GM23338 (cell line): ENCODE measurements around the gene CASK.

Experiments
- CREB1 ChIP-seq: fragments of 250-450 bp; sonication (Bioruptor Pico); IDR thresholded peaks from 2 replicates; pipeline ENCODE4 v1.5.0; 2020; ENCODE audit warnings: low read depth, mild to moderate bottlenecking, moderate library complexity
- EZH2 ChIP-seq: fragments of 200-600 bp; sonication (generic); IDR thresholded peaks from one replicate; pipeline ENCODE4 v1.8.0; 2017; ENCODE audit warnings: antibody characterized with exemption, mild to moderate bottlenecking, low read depth; ENCODE audit not compliant: unreplicated experiment
- EZH2phosphoT487 ChIP-seq: fragments of 200-600 bp; sonication (generic); IDR thresholded peaks from one replicate; pipeline ENCODE4 v1.8.1; 2018; ENCODE audit warnings: antibody characterized with exemption; ENCODE audit not compliant: unreplicated experiment
- JUNB ChIP-seq: IDR thresholded peaks from one replicate; pipeline ENCODE4 v1.6.1; 2016; ENCODE audit warnings: antibody characterized with exemption; ENCODE audit not compliant: unreplicated experiment
- NANOG ChIP-seq: IDR thresholded peaks from 2 replicates; pipeline ENCODE4 v1.6.1; 2016; ENCODE audit warnings: antibody characterized with exemption, borderline replicate concordance
- POLR2AphosphoS5 ChIP-seq: IDR thresholded peaks from 2 replicates; pipeline ENCODE4 v1.6.1; 2016; ENCODE audit warnings: antibody characterized with exemption, low read depth
- REST ChIP-seq: IDR thresholded peaks from one replicate; pipeline ENCODE4 v1.6.1; 2018; ENCODE audit warnings: antibody characterized with exemption; ENCODE audit not compliant: unreplicated experiment
- STAT1 ChIP-seq: IDR thresholded peaks from one replicate; pipeline ENCODE4 v1.6.1; 2016; ENCODE audit warnings: antibody characterized with exemption; ENCODE audit not compliant: unreplicated experiment
- ZNF114 ChIP-seq: fragments of 250-450 bp; sonication (Bioruptor Pico); IDR thresholded peaks from 2 replicates; pipeline ENCODE4 v1.5.0; 2020; ENCODE audit warnings: mild to moderate bottlenecking, moderate library complexity
- ZNF331 ChIP-seq: fragments of 250-450 bp; sonication (Bioruptor Pico); IDR thresholded peaks from 2 replicates; pipeline ENCODE4 v1.5.0; 2020; ENCODE audit warnings: low read depth, mild to moderate bottlenecking, moderate library complexity
- TF ChIP-seq, protein P1 (sequence below), 2 experiments: fragments of 200-600 bp in 1 of 2; sonication (generic) in 1 of 2; conservative IDR thresholded peaks; 2 replicates each; pipeline versions ENCODE4 v1.5.1 to v1.6.1; 2016 to 2017; ENCODE audit warnings: antibody characterized with exemption in 2 of 2, low read depth in 2 of 2, mild to moderate bottlenecking in 2 of 2, moderate library complexity in 1 of 2
- TF ChIP-seq, protein P2 (sequence below): IDR thresholded peaks from 2 replicates; pipeline ENCODE4 v1.6.1; 2016; ENCODE audit warnings: antibody characterized with exemption
- TF ChIP-seq, protein P3 (sequence below): fragments of 250-450 bp; sonication (Bioruptor Pico); IDR thresholded peaks from 2 replicates; pipeline ENCODE4 v1.5.0; 2020; ENCODE audit warnings: mild to moderate bottlenecking, moderate library complexity

- TF ChIP-seq, protein P1, sequence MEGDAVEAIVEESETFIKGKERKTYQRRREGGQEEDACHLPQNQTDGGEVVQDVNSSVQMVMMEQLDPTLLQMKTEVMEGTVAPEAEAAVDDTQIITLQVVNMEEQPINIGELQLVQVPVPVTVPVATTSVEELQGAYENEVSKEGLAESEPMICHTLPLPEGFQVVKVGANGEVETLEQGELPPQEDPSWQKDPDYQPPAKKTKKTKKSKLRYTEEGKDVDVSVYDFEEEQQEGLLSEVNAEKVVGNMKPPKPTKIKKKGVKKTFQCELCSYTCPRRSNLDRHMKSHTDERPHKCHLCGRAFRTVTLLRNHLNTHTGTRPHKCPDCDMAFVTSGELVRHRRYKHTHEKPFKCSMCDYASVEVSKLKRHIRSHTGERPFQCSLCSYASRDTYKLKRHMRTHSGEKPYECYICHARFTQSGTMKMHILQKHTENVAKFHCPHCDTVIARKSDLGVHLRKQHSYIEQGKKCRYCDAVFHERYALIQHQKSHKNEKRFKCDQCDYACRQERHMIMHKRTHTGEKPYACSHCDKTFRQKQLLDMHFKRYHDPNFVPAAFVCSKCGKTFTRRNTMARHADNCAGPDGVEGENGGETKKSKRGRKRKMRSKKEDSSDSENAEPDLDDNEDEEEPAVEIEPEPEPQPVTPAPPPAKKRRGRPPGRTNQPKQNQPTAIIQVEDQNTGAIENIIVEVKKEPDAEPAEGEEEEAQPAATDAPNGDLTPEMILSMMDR (conservative IDR thresholded peaks at IDR 0.05; ENCODE audit: low read depth in 2 of 2) = no peak
- TF ChIP-seq POLR2AphosphoS5 (no peak), REST (no peak), EZH2 (no peak), CREB1 (no peak), EZH2phosphoT487 (no peak), ZNF114 (no peak), JUNB (no peak), ZNF331 (no peak), NANOG (no peak), STAT1 (no peak)
- TF ChIP-seq, protein P2, sequence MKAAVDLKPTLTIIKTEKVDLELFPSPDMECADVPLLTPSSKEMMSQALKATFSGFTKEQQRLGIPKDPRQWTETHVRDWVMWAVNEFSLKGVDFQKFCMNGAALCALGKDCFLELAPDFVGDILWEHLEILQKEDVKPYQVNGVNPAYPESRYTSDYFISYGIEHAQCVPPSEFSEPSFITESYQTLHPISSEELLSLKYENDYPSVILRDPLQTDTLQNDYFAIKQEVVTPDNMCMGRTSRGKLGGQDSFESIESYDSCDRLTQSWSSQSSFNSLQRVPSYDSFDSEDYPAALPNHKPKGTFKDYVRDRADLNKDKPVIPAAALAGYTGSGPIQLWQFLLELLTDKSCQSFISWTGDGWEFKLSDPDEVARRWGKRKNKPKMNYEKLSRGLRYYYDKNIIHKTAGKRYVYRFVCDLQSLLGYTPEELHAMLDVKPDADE = no peak
- TF ChIP-seq, protein P3, sequence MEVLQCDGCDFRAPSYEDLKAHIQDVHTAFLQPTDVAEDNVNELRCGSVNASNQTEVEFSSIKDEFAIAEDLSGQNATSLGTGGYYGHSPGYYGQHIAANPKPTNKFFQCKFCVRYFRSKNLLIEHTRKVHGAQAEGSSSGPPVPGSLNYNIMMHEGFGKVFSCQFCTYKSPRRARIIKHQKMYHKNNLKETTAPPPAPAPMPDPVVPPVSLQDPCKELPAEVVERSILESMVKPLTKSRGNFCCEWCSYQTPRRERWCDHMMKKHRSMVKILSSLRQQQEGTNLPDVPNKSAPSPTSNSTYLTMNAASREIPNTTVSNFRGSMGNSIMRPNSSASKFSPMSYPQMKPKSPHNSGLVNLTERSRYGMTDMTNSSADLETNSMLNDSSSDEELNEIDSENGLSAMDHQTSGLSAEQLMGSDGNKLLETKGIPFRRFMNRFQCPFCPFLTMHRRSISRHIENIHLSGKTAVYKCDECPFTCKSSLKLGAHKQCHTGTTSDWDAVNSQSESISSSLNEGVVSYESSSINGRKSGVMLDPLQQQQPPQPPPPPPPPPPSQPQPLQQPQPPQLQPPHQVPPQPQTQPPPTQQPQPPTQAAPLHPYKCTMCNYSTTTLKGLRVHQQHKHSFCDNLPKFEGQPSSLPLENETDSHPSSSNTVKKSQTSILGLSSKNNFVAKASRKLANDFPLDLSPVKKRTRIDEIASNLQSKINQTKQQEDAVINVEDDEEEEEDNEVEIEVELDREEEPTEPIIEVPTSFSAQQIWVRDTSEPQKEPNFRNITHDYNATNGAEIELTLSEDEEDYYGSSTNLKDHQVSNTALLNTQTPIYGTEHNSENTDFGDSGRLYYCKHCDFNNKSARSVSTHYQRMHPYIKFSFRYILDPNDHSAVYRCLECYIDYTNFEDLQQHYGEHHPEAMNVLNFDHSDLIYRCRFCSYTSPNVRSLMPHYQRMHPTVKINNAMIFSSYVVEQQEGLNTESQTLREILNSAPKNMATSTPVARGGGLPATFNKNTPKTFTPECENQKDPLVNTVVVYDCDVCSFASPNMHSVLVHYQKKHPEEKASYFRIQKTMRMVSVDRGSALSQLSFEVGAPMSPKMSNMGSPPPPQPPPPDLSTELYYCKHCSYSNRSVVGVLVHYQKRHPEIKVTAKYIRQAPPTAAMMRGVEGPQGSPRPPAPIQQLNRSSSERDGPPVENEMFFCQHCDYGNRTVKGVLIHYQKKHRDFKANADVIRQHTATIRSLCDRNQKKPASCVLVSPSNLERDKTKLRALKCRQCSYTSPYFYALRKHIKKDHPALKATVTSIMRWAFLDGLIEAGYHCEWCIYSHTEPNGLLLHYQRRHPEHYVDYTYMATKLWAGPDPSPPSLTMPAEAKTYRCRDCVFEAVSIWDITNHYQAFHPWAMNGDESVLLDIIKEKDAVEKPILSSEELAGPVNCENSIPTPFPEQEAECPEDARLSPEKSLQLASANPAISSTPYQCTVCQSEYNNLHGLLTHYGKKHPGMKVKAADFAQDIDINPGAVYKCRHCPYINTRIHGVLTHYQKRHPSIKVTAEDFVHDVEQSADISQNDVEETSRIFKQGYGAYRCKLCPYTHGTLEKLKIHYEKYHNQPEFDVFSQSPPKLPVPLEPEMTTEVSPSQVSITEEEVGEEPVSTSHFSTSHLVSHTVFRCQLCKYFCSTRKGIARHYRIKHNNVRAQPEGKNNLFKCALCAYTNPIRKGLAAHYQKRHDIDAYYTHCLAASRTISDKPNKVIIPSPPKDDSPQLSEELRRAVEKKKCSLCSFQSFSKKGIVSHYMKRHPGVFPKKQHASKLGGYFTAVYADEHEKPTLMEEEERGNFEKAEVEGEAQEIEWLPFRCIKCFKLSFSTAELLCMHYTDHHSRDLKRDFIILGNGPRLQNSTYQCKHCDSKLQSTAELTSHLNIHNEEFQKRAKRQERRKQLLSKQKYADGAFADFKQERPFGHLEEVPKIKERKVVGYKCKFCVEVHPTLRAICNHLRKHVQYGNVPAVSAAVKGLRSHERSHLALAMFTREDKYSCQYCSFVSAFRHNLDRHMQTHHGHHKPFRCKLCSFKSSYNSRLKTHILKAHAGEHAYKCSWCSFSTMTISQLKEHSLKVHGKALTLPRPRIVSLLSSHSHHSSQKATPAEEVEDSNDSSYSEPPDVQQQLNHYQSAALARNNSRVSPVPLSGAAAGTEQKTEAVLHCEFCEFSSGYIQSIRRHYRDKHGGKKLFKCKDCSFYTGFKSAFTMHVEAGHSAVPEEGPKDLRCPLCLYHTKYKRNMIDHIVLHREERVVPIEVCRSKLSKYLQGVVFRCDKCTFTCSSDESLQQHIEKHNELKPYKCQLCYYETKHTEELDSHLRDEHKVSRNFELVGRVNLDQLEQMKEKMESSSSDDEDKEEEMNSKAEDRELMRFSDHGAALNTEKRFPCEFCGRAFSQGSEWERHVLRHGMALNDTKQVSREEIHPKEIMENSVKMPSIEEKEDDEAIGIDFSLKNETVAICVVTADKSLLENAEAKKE (CRISPR knock-in tag) = no peak
These were observed 261.8 kb downstream of the CASK start for GRCh38 chrX:41661366-41662095.
